ENCODE measurements around the gene SRR. TPM values are rescaled to one million over a fixed set of nuclear protein-coding genes. Genes with fewer than 3 reads are reported as not detected.
A peak's percentile ranks its signal among the peaks of the same experiment; 100 is the strongest.

The SRR gene
- total and polyA plus RNA-seq, 4 donors, result 21.4 to 43.6 (median 40.0) TPM

- 88% methylated on average over 9 of the region's 13 CpGs for WGBS (ENCODE audit: insufficient coverage)
- peaks cover 13% of the 10 kb centered on the region for H3K36me3 ChIP-seq (ENCODE audit: control insufficient read depth, insufficient read depth, low read length)
- no peaks in the 10 kb centered on the region for H3K9me3 ChIP-seq (ENCODE audit: control insufficient read depth, insufficient read depth, low read length)
- H3K4me1 ChIP-seq (ENCODE audit: control insufficient read depth, insufficient read depth, low read length), result no peaks in the 10 kb centered on the region
- DNase-seq (ENCODE audit: low read depth in 4 of 6, low spot score in 6 of 6), result no peak
- H3K4me3 ChIP-seq (ENCODE audit: low read depth, low read length), result no peak overlapping the region
- H3K27ac ChIP-seq (ENCODE audit: low read depth, low read length), result no peak overlapping the region
- H3K27me3 ChIP-seq (ENCODE audit: control insufficient read depth, insufficient read depth, low read length), result no peaks in the 10 kb centered on the region
Observed at GRCh38 chr17:2266045-2266864, 37.5 kb upstream of the SRR start.

DNA sequence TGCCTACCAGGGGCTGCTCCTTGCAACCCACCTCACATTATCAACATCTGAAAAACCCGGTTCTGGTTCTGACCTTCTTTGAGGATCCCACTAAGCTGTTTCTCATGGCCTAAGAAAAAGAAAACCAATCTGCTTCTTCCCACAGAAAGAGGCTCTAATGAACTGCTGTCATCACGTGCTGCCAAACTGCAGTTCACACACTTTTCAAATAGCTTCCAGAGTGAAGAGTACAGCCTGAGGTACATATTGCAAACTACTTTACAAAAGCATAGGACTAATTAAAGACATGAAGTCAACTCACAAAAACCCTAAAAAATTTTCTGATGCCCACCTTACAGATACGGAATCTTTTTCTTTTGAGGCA lies 36.9 kb upstream of the SRR start:
- no peaks in the 10 kb centered on the region for H3K9me3 ChIP-seq (ENCODE audit: control insufficient read depth, insufficient read depth, low read length)
- no peak overlapping the region for H3K27ac ChIP-seq (ENCODE audit: low read depth, low read length)
- no peak overlapping the region for H3K4me3 ChIP-seq (ENCODE audit: low read depth, low read length)
- DNase-seq (ENCODE audit: low read depth in 4 of 6, low spot score in 6 of 6), result no peak
- WGBS (ENCODE audit: insufficient coverage), result 100% methylated on average over 2 of the region's 3 CpGs
- peaks cover 13% of the 10 kb centered on the region for H3K36me3 ChIP-seq (ENCODE audit: control insufficient read depth, insufficient read depth, low read length)
- no peaks in the 10 kb centered on the region for H3K27me3 ChIP-seq (ENCODE audit: control insufficient read depth, insufficient read depth, low read length)
- no peaks in the 10 kb centered on the region for H3K4me1 ChIP-seq (ENCODE audit: control insufficient read depth, insufficient read depth, low read length)

- no peak for DNase-seq (ENCODE audit: low read depth in 4 of 6, low spot score in 6 of 6)
- Histone ChIP-seq H3K4me3 (ENCODE audit: low read depth, low read length) (no peak overlapping the region), H3K27me3 (ENCODE audit: control insufficient read depth, insufficient read depth, low read length) (no peaks in the 10 kb centered on the region), H3K9me3 (ENCODE audit: control insufficient read depth, insufficient read depth, low read length) (no peaks in the 10 kb centered on the region), H3K4me1 (ENCODE audit: control insufficient read depth, insufficient read depth, low read length) (no peaks in the 10 kb centered on the region), H3K36me3 (ENCODE audit: control insufficient read depth, insufficient read depth, low read length) (peaks cover 13% of the 10 kb centered on the region), H3K27ac (ENCODE audit: low read depth, low read length) (no peak overlapping the region)
- WGBS (ENCODE audit: insufficient coverage), result 100% methylated on average over 1 of the region's 4 CpGs
Observed at GRCh38 chr17:2267354-2267753, 36.4 kb upstream of the SRR start.

DNA sequence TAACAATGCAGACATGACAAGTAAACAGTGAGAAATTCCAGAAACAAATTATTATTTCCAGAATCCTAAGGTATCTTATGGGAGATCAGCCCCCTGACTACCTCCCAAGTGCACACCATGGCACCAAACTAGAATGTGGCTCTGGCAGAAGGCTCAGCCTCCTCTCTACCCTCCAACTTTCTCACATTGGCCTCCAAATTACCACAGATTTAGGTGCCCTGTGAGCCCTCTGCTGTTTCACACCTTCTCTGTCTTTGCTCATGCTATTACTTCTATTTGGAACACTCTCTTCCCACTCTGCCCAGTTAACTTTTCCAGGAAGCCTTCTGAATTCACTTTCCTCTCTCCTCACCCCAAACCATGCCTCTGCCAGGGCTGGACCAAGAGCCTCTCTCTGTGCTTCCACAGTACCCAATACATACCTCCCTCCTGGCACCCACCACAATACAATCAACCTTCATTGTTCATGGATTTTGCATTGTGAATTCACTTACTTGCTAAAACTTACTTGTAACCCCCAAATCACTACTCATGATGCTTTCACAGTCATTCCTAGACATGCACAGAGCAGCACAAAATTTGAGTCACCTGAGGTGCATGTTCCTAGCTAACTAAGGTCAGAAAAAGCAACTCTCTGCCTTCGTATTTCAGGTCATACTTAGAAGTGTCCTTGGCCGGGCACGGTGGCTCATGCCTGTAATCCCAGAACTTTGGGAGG lies 31.6 kb upstream of the SRR start:
- no peaks in the 10 kb centered on the region for H3K4me1 ChIP-seq (ENCODE audit: control insufficient read depth, insufficient read depth, low read length)
- no peak overlapping the region for H3K4me3 ChIP-seq (ENCODE audit: low read depth, low read length)
- WGBS (ENCODE audit: insufficient coverage), result 97% methylated on average over 3 of the region's 3 CpGs
- H3K27me3 ChIP-seq (ENCODE audit: control insufficient read depth, insufficient read depth, low read length), result no peaks in the 10 kb centered on the region
- no peaks in the 10 kb centered on the region for H3K9me3 ChIP-seq (ENCODE audit: control insufficient read depth, insufficient read depth, low read length)
- peaks cover 27% of the 10 kb centered on the region for H3K36me3 ChIP-seq (ENCODE audit: control insufficient read depth, insufficient read depth, low read length)
- H3K27ac ChIP-seq (ENCODE audit: low read depth, low read length), result no peak overlapping the region
- no peak for DNase-seq (ENCODE audit: low read depth in 4 of 6, low spot score in 6 of 6)

GRCh38 chr17:2274414-2274813 lies 29.3 kb upstream of the SRR start:
- no CpG with 5 or more reads among the region's 2 CpGs for WGBS (ENCODE audit: insufficient coverage)
- no peaks in the 10 kb centered on the region for H3K4me1 ChIP-seq (ENCODE audit: control insufficient read depth, insufficient read depth, low read length)
- no peak overlapping the region for H3K4me3 ChIP-seq (ENCODE audit: low read depth, low read length)
- no peak for DNase-seq (ENCODE audit: low read depth in 4 of 6, low spot score in 6 of 6)
- peaks cover 25% of the 10 kb centered on the region for H3K36me3 ChIP-seq (ENCODE audit: control insufficient read depth, insufficient read depth, low read length)
- no peaks in the 10 kb centered on the region for H3K27me3 ChIP-seq (ENCODE audit: control insufficient read depth, insufficient read depth, low read length)
- H3K9me3 ChIP-seq (ENCODE audit: control insufficient read depth, insufficient read depth, low read length), result no peaks in the 10 kb centered on the region
- H3K27ac ChIP-seq (ENCODE audit: low read depth, low read length), result no peak overlapping the region

GRCh38 chr17:2275722-2276121 lies 28.0 kb upstream of the SRR start:
- no peaks in the 10 kb centered on the region for H3K9me3 ChIP-seq (ENCODE audit: control insufficient read depth, insufficient read depth, low read length)
- DNase-seq (ENCODE audit: low read depth in 4 of 6, low spot score in 6 of 6), result peak in 1 of 6 donors; percentile 10
- no peak overlapping the region for H3K4me3 ChIP-seq (ENCODE audit: low read depth, low read length)
- H3K27me3 ChIP-seq (ENCODE audit: control insufficient read depth, insufficient read depth, low read length), result no peaks in the 10 kb centered on the region
- H3K27ac ChIP-seq (ENCODE audit: low read depth, low read length), result no peak overlapping the region
- WGBS (ENCODE audit: insufficient coverage), result no CpG with 5 or more reads among the region's 1 CpG
- H3K36me3 ChIP-seq (ENCODE audit: control insufficient read depth, insufficient read depth, low read length), result peaks cover 31% of the 10 kb centered on the region
- H3K4me1 ChIP-seq (ENCODE audit: control insufficient read depth, insufficient read depth, low read length), result no peaks in the 10 kb centered on the region

- Histone ChIP-seq H3K9me3 (ENCODE audit: control insufficient read depth, insufficient read depth, low read length) (no peaks in the 10 kb centered on the region), H3K4me1 (ENCODE audit: control insufficient read depth, insufficient read depth, low read length) (no peaks in the 10 kb centered on the region), H3K36me3 (ENCODE audit: control insufficient read depth, insufficient read depth, low read length) (peaks cover 44% of the 10 kb centered on the region), H3K4me3 (ENCODE audit: low read depth, low read length) (no peak overlapping the region), H3K27me3 (ENCODE audit: control insufficient read depth, insufficient read depth, low read length) (no peaks in the 10 kb centered on the region), H3K27ac (ENCODE audit: low read depth, low read length) (no peak overlapping the region)
- WGBS (ENCODE audit: insufficient coverage), result 100% methylated on average over 1 of the region's 9 CpGs
- no peak for DNase-seq (ENCODE audit: low read depth in 4 of 6, low spot score in 6 of 6)
Observed at GRCh38 chr17:2277429-2278170, 26.1 kb upstream of the SRR start.

- 100% methylated on average over 7 of the region's 9 CpGs for WGBS (ENCODE audit: insufficient coverage)
- Histone ChIP-seq H3K9me3 (ENCODE audit: control insufficient read depth, insufficient read depth, low read length) (no peaks in the 10 kb centered on the region), H3K4me3 (ENCODE audit: low read depth, low read length) (no peak overlapping the region), H3K4me1 (ENCODE audit: control insufficient read depth, insufficient read depth, low read length) (no peaks in the 10 kb centered on the region), H3K27me3 (ENCODE audit: control insufficient read depth, insufficient read depth, low read length) (no peaks in the 10 kb centered on the region), H3K27ac (ENCODE audit: low read depth, low read length) (no peak overlapping the region), H3K36me3 (ENCODE audit: control insufficient read depth, insufficient read depth, low read length) (peaks cover 50% of the 10 kb centered on the region)
- no peak for DNase-seq (ENCODE audit: low read depth in 4 of 6, low spot score in 6 of 6)
Observed at GRCh38 chr17:2279707-2280106, 24.0 kb upstream of the SRR start.

DNA sequence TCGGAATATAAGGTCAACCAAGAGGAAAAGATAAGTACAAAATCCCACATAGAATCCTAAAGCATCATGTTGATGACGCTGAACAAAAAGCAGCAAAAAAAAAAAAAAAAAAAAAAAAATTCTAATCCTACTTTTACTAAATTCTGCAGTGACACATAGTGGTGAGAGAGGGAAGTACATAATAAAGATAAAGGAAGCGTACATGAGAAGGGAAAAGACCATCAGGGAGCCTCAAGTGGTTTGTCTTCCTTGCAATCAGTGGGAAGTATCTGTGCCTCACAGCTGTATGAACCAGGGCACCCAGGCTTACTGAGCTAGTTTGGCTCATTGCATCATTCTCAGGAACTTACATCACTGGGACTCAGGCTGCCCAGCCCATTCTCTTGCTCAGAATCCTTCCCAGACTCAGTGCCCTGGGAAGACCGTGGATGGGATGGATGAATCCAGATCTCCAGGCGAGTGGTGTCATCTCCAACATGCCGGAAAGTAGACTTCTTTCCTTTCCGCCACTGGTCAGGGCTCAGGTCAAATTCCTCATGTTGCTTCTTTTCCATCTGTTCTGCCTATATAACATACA lies 21.4 kb upstream of the SRR start:
- peaks cover 42% of the 10 kb centered on the region for H3K36me3 ChIP-seq (ENCODE audit: control insufficient read depth, insufficient read depth, low read length)
- H3K4me1 ChIP-seq (ENCODE audit: control insufficient read depth, insufficient read depth, low read length), result no peaks in the 10 kb centered on the region
- 93% methylated on average over 4 of the region's 7 CpGs for WGBS (ENCODE audit: insufficient coverage)
- H3K9me3 ChIP-seq (ENCODE audit: control insufficient read depth, insufficient read depth, low read length), result no peaks in the 10 kb centered on the region
- peak in 5 of 6 donors; percentile 47 to 95 (median 77) for DNase-seq (ENCODE audit: low read depth in 4 of 6, low spot score in 6 of 6)
- H3K4me3 ChIP-seq (ENCODE audit: low read depth, low read length), result no peak overlapping the region
- no peak overlapping the region for H3K27ac ChIP-seq (ENCODE audit: low read depth, low read length)
- no peaks in the 10 kb centered on the region for H3K27me3 ChIP-seq (ENCODE audit: control insufficient read depth, insufficient read depth, low read length)

All from spinal cord (tissue), 10 donors.